ENCODE data around the gene CHERP.

DNA sequence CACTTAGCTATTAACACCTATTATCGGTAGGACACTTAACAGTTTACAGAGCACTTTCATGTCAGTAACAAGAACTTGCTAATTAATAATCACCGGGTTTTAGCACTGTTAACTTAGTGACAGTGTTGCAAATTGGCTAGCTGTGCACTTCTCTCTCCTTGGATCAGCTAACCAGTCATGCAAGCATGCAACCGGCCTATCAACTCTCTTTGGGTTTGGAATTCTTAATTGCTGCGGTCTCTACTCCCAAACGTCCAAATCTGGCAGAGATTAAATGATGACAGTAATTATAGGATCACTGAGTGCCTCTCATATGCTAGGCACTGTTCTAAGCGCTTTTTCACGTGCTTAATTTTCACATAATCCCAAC, 71.7 kb downstream of the CHERP start:
- TF ChIP-seq, protein P1, sequence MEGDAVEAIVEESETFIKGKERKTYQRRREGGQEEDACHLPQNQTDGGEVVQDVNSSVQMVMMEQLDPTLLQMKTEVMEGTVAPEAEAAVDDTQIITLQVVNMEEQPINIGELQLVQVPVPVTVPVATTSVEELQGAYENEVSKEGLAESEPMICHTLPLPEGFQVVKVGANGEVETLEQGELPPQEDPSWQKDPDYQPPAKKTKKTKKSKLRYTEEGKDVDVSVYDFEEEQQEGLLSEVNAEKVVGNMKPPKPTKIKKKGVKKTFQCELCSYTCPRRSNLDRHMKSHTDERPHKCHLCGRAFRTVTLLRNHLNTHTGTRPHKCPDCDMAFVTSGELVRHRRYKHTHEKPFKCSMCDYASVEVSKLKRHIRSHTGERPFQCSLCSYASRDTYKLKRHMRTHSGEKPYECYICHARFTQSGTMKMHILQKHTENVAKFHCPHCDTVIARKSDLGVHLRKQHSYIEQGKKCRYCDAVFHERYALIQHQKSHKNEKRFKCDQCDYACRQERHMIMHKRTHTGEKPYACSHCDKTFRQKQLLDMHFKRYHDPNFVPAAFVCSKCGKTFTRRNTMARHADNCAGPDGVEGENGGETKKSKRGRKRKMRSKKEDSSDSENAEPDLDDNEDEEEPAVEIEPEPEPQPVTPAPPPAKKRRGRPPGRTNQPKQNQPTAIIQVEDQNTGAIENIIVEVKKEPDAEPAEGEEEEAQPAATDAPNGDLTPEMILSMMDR (conservative IDR thresholded peaks at IDR 0.05), result no peak
- TF ChIP-seq EZH2 (IDR thresholded peaks at IDR 0.05; ENCODE audit: low read depth), result no peak

All from PC-9 (cell line).